HepG2 (cell line): ENCODE measurements around the gene USP12. TPM values are rescaled to one million over a fixed set of nuclear protein-coding genes. Genes with fewer than 3 reads are reported as not detected.

Experiments used
- ATAC-seq: fragments of 200-7000 bp; cut with Tn5 transposase; 3 replicates; pipeline ENCODE4 v1.9.1; 2020; ENCODE audit warnings: mild to moderate bottlenecking, moderate library complexity
- BruUV-seq: library from RNA; stranded (reverse); fragments of 400-500 nt; replicated peaks from 2 replicates; lab custom pipeline; 2021; lab: Mats Ljungman, UMichigan
- CTCF ChIA-PET: fragments of 300-600 bp; formaldehyde crosslinking; extraction: SDS; loops from one replicate; lab custom pipeline; 2021; ENCODE audit warnings: low total read pairs, inconsistent platforms, low intra/inter-chr PET ratio; lab: Yijun Ruan, JAX
- POLR2A ChIA-PET: fragments of 350-600 bp; sonication (Branson Sonifier 250); formaldehyde crosslinking; loops from one replicate; lab custom pipeline; 2020; ENCODE audit warnings: antibody characterized with exemption, inconsistent platforms; lab: Yijun Ruan, JAX
- DNase-seq: peaks from one replicate; pipeline ENCODE4 v3.0.0-alpha.2; 2015; ENCODE audit warnings: low spot score
- FAIRE-seq: peaks from 3 replicates; lab custom pipeline; 2011; peaks lifted over from hg19 to GRCh38; lab: Jason Lieb, UNC
- H2AFZ ChIP-seq: one replicate; pipeline ENCODE4 v1.6.1; 2011; ENCODE audit warnings: low read length, inconsistent platforms
- H3K27ac ChIP-seq: fragments of 300-600 bp; 3 replicates; pipeline ENCODE4 v1.8.0; 2011; ENCODE audit warnings: mixed run types, mild to moderate bottlenecking, mixed read lengths, low read length, inconsistent platforms; ENCODE audit not compliant: insufficient read depth; ENCODE audit errors: extremely low read length
- H3K27me3 ChIP-seq, 2 experiments: fragments of 200-600 bp in 1 of 2; 2 replicates in 1 of 2; 3 replicates in 1 of 2; pipeline versions ENCODE4 v1.6.0 to v1.8.0; 2011; ENCODE audit warnings: low read length in 2 of 2, mild to moderate bottlenecking in 2 of 2, moderate library complexity in 2 of 2, inconsistent platforms in 1 of 2; ENCODE audit not compliant: insufficient read depth in 2 of 2, control insufficient read depth in 1 of 2
- H3K36me3 ChIP-seq, 2 experiments: fragments of 200-600 bp in 1 of 2; replicated peaks in 1 of 2; 2 replicates in 1 of 2; 3 replicates in 1 of 2; pipeline versions ENCODE4 v1.5.1 to v1.8.0; 2011; ENCODE audit warnings: low read length in 2 of 2, inconsistent platforms in 1 of 2; ENCODE audit not compliant: insufficient read depth in 2 of 2, control insufficient read depth in 1 of 2
- H3K4me1 ChIP-seq: 2 replicates; pipeline ENCODE4 v1.5.1; 2012; ENCODE audit warnings: low read length, inconsistent platforms; ENCODE audit not compliant: insufficient read depth
- H3K4me2 ChIP-seq: 2 replicates; pipeline ENCODE4 v1.6.0; 2011; ENCODE audit warnings: low read depth, low read length, inconsistent platforms
- H3K4me3 ChIP-seq, 3 experiments: fragments of 200-600 bp in 1 of 3; sonication (generic), shearing (Covaris generic) in 1 of 3; replicated peaks in 1 of 3; 2 replicates each; pipeline ENCODE4 v1.5.1; 2011 to 2016; ENCODE audit warnings: low read length in 3 of 3, inconsistent platforms in 2 of 3, low read depth in 2 of 3, mild to moderate bottlenecking in 2 of 3, control low read depth in 1 of 3, mixed read lengths in 1 of 3; ENCODE audit not compliant: insufficient read depth in 1 of 3
- H3K79me2 ChIP-seq: one replicate; pipeline ENCODE4 v1.6.1; 2011; ENCODE audit warnings: low read length, inconsistent platforms; ENCODE audit not compliant: insufficient read depth
- H3K9ac ChIP-seq: 2 replicates; pipeline ENCODE4 v1.6.0; 2011; ENCODE audit warnings: mild to moderate bottlenecking, low read depth, low read length, inconsistent platforms; ENCODE audit not compliant: insufficient read depth
- H3K9me3 ChIP-seq: 2 replicates; pipeline ENCODE4 v1.5.1; 2012; ENCODE audit warnings: mild to moderate bottlenecking, low read length
- H4K20me1 ChIP-seq: 2 replicates; pipeline ENCODE4 v1.6.0; 2011; ENCODE audit warnings: inconsistent platforms, mild to moderate bottlenecking, low read length, moderate library complexity; ENCODE audit not compliant: insufficient read depth
- ATF1 ChIP-seq: IDR thresholded peaks from 2 replicates; pipeline ENCODE4 v1.6.1; 2016; ENCODE audit warnings: mild to moderate bottlenecking, control low read depth
- ATF7-NPFF ChIP-seq: sonication (generic); formaldehyde crosslinking; IDR thresholded peaks from 2 replicates; pipeline ENCODE4 v1.8.1; 2023; ENCODE audit warnings: mild to moderate bottlenecking, low read depth, missing genetic modification reagents, moderate library complexity
- EEA1 ChIP-seq: sonication (generic); formaldehyde crosslinking; IDR thresholded peaks from 2 replicates; pipeline ENCODE4 v1.5.1; 2020; ENCODE audit warnings: mild to moderate bottlenecking, missing genetic modification reagents, borderline replicate concordance
- GATAD2A ChIP-seq: IDR thresholded peaks from 2 replicates; pipeline ENCODE4 v1.6.1; 2016
- JDP2 ChIP-seq: sonication (generic); formaldehyde crosslinking; IDR thresholded peaks from 2 replicates; pipeline ENCODE4 v1.8.1; 2022; ENCODE audit warnings: missing genetic modification reagents, borderline replicate concordance
- NCOA2 ChIP-seq: sonication (generic); formaldehyde crosslinking; IDR thresholded peaks from 2 replicates; pipeline ENCODE4 v1.8.0; 2022; ENCODE audit warnings: inconsistent platforms
- XBP1 ChIP-seq: sonication (generic); formaldehyde crosslinking; IDR thresholded peaks from 2 replicates; pipeline ENCODE4 v1.5.0; 2020; ENCODE audit warnings: missing genetic modification reagents
- ZFP37 ChIP-seq: sonication (generic); formaldehyde crosslinking; IDR thresholded peaks from 2 replicates; pipeline ENCODE4 v1.4.0; 2020; ENCODE audit warnings: missing genetic modification reagents, borderline replicate concordance
- ZNF136 ChIP-seq: sonication (generic); formaldehyde crosslinking; IDR thresholded peaks from 2 replicates; pipeline ENCODE4 v1.8.1; 2022; ENCODE audit warnings: low read depth, mild to moderate bottlenecking, moderate library complexity, missing genetic modification reagents
- ZNF274 ChIP-seq: sonication (generic); formaldehyde crosslinking; IDR thresholded peaks from 2 replicates; pipeline ENCODE4 v1.5.1; 2020; ENCODE audit warnings: mild to moderate bottlenecking, missing genetic modification reagents
- ZNF441 ChIP-seq: sonication (generic); formaldehyde crosslinking; IDR thresholded peaks from 2 replicates; pipeline ENCODE4 v1.7.0; 2021; ENCODE audit warnings: missing genetic modification reagents, borderline replicate concordance
- WGBS: methylation state at CpG from one replicate; pipeline ENCODE4 v1.1.6; 2017; ENCODE audit warnings: low lambda C conversion rate; 5-methylcytosine and 5-hydroxymethylcytosine counted together
- in situ Hi-C: cut with HindIII; loops from 2 replicates; pipeline ENCODE4 v1.10.0; 2017; ENCODE audit warnings: low pct_unique_long_range_greater_than_20kb; ENCODE audit not compliant: extremely low pct_ligation_motif_present
- intact Hi-C: fragments of 100-400 bp; cut with micrococcal nuclease; formaldehyde crosslinking; loops from one replicate; pipeline ENCODE4 v1.10.0; 2022; ENCODE audit not compliant: unreplicated experiment
- polyA plus RNA-seq, 8 experiments: library from polyadenylated mRNA; depleted of rRNA in 3 of 8; stranded (reverse) in 7 of 8; unstranded in 1 of 8; fragments of >200 nt; fragmentation: Illumina TruSeq in 4 of 8; extraction: Trizol in 4 of 8; gene quantifications; 2 replicates each; pipeline versions ENCODE4 v1.2.1 to v1.2.3, GENCODE V29; 2011 to 2016; ENCODE audit warnings: low read depth in 4 of 8, missing spikeins in 1 of 8, mixed read lengths in 1 of 8; ENCODE audit not compliant: insufficient read depth in 1 of 8
- total RNA-seq, 5 experiments: library from RNA; depleted of rRNA; stranded (reverse); fragments of >200 nt; fragmentation: Illumina TruSeq; extraction: Trizol; gene quantifications; 2 replicates each; pipeline ENCODE4 v1.2.3, GENCODE V29; 2016; ENCODE audit warnings: low read depth in 1 of 5
- TF ChIP-seq, protein P1 (sequence below): sonication (generic); formaldehyde crosslinking; IDR thresholded peaks from 2 replicates; pipeline ENCODE4 v1.5.1; 2020; ENCODE audit warnings: mild to moderate bottlenecking, missing genetic modification reagents, moderate library complexity
- TF ChIP-seq, protein P2 (sequence below): sonication (generic); formaldehyde crosslinking; IDR thresholded peaks from 2 replicates; pipeline ENCODE4 v1.8.0; 2022; ENCODE audit warnings: low read depth, missing genetic modification reagents
- TF ChIP-seq, protein P3 (sequence below): sonication (generic); formaldehyde crosslinking; conservative IDR thresholded peaks from 2 replicates; pipeline ENCODE4 v1.4.0; 2020; ENCODE audit warnings: missing genetic modification reagents

Gene USP12
- total and polyA plus RNA-seq, 2 of the 13 experiments (the other 11 are each of a cell fraction or from before 2014, with no cell fraction given) = 9.8 to 19.5 TPM

DNA sequence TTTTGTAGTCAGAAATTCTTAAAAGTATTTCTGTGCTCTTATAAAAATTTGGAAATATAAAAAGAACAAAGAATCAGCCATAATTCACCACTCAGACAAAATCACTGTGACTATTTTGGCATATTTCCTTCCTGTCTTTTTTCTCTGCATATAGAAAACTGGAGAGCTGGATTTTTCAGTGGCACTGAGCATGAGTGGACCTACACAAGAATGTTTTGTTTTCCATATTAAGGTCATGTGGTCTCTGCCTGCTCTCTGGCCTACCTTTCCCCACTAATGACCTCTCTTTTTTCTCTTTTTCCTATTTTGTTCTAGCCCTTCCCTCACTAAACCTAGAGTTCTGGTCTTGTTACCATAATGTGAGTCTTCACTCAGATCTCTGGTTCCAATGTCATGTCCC, 17.6 kb upstream of the USP12 start (continued):
- TF ChIP-seq EEA1 (CRISPR knock-in tag) (no peak), GATAD2A (CRISPR knock-in tag) (no peak), ZFP37 (CRISPR knock-in tag) (no peak)

DNA sequence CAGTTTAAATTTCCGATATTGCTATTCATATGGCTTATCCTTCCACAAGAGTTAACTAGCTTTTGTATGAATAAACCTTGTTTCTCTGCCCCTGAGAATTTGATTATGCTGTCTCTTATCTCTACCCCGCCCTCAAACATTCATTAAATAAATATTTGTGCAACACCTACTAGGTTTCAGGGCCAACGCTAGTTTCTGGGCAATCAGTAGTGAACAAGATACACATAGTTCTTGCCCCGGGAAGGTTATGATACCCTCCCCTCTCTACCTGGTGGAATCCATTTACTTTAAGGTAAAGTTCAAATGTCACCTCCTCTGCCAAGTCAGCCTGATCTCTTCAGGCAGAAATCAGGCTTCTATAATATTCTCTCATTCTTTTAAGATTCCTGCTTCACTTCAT, 16.6 kb upstream of the USP12 start:
- POLR2A ChIA-PET = no interaction called here
- Histone ChIP-seq H3K27ac (no peak overlapping the region), H3K4me2 (no peak overlapping the region), H4K20me1 (no peaks in the 10 kb centered on the region), H3K9me3 (no peaks in the 10 kb centered on the region), H3K27me3 (no peaks in the 10 kb centered on the region), H3K9ac (no peak overlapping the region), H2AFZ (no peak overlapping the region), H3K36me3 (no peaks in the 10 kb centered on the region), H3K4me1 (peaks cover 10% of the 10 kb centered on the region), H3K79me2 (no peaks in the 10 kb centered on the region), H3K4me3 (no peak overlapping the region)
- no peak for ATAC-seq
- no peak for DNase-seq
- no peak for FAIRE-seq
- intact Hi-C loops = no loop called here
- in situ Hi-C loops = no loop called here
- BruUV-seq = no TSS peak
- 22% methylated on average over 4 of the region's 4 CpGs for WGBS
- TF ChIP-seq, protein P1, sequence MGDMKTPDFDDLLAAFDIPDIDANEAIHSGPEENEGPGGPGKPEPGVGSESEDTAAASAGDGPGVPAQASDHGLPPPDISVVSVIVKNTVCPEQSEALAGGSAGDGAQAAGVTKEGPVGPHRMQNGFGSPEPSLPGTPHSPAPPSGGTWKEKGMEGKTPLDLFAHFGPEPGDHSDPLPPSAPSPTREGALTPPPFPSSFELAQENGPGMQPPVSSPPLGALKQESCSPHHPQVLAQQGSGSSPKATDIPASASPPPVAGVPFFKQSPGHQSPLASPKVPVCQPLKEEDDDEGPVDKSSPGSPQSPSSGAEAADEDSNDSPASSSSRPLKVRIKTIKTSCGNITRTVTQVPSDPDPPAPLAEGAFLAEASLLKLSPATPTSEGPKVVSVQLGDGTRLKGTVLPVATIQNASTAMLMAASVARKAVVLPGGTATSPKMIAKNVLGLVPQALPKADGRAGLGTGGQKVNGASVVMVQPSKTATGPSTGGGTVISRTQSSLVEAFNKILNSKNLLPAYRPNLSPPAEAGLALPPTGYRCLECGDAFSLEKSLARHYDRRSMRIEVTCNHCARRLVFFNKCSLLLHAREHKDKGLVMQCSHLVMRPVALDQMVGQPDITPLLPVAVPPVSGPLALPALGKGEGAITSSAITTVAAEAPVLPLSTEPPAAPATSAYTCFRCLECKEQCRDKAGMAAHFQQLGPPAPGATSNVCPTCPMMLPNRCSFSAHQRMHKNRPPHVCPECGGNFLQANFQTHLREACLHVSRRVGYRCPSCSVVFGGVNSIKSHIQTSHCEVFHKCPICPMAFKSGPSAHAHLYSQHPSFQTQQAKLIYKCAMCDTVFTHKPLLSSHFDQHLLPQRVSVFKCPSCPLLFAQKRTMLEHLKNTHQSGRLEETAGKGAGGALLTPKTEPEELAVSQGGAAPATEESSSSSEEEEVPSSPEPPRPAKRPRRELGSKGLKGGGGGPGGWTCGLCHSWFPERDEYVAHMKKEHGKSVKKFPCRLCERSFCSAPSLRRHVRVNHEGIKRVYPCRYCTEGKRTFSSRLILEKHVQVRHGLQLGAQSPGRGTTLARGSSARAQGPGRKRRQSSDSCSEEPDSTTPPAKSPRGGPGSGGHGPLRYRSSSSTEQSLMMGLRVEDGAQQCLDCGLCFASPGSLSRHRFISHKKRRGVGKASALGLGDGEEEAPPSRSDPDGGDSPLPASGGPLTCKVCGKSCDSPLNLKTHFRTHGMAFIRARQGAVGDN = no peak
- TF ChIP-seq ZNF136 (CRISPR knock-in tag) = no peak
- no peak for TF ChIP-seq JDP2 (CRISPR knock-in tag)
- no peak for TF ChIP-seq ATF1 (CRISPR knock-in tag)
- TF ChIP-seq XBP1 (CRISPR knock-in tag) = no peak
- no peak for TF ChIP-seq ZNF274 (CRISPR knock-in tag)
- TF ChIP-seq ZNF441 (CRISPR knock-in tag) = no peak
- no peak for TF ChIP-seq ATF7-NPFF (CRISPR knock-in tag)
- TF ChIP-seq, protein P2, sequence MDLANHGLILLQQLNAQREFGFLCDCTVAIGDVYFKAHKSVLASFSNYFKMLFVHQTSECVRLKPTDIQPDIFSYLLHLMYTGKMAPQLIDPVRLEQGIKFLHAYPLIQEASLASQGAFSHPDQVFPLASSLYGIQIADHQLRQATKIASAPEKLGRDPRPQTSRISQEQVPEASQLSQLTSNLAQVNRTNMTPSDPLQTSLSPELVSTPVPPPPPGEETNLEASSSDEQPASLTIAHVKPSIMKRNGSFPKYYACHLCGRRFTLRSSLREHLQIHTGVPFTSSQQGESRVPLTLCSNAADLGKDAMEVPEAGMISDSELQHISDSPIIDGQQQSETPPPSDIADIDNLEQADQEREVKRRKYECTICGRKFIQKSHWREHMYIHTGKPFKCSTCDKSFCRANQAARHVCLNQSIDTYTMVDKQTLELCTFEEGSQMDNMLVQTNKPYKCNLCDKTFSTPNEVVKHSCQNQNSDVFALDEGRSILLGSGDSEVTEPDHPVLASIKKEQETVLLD (CRISPR knock-in tag) = no peak
- TF ChIP-seq NCOA2 (CRISPR knock-in tag) = no peak
- TF ChIP-seq, protein P3, sequence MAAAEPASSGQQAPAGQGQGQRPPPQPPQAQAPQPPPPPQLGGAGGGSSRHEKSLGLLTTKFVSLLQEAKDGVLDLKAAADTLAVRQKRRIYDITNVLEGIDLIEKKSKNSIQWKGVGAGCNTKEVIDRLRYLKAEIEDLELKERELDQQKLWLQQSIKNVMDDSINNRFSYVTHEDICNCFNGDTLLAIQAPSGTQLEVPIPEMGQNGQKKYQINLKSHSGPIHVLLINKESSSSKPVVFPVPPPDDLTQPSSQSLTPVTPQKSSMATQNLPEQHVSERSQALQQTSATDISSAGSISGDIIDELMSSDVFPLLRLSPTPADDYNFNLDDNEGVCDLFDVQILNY (CRISPR knock-in tag) = no peak
- CTCF ChIA-PET = no interaction called here
